ENCODE data around the gene CROCC2.

DNA sequence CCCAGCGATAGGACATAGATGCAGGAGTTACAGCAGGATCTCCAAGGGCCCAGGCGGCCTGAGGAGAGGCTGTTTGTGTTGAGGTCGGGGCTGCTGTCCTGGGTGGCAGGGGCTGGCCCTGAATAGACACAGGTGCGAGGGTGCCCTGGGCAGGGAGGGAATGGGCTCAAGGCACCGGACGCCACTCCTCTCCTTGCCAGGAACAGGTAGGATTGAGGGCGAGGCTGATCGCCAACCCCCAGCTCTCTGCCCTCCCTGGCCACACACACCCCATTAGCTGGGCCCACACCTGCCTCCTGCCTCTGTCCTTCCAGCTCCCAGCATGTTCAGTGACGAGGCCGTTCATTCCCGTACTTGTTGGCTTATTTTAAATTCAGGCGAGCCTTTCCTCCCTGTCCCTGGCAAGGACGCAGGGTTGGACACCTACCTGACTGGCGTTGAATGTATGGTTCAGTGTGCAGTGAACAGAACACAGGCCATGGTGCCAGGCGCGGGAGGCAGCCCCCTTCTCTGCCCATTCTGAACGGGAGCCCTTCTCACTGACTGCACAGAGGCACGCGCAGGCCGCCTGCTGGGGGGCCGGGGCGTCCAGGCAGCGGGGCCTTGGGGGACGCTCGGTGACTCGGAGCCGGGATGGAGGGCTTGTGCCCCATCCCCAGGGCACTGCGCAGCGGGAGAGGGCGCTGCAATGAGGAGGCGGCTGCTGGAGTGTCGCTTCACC, 51.0 kb downstream of the CROCC2 start:
- TF ChIP-seq BRCA1 (IDR thresholded peaks at IDR 0.05; ENCODE audit: low read depth, low read length) (no peak), ZNF24 (IDR thresholded peaks at IDR 0.05) (no peak), EGR1 (IDR thresholded peaks at IDR 0.05; ENCODE audit: borderline replicate concordance in 1 of 2, low read depth in 2 of 2, low read length in 2 of 2) (no peak), POLR2A (IDR thresholded peaks at IDR 0.05; ENCODE audit: low read depth, low read length) (no peak), ZZZ3 (IDR thresholded peaks at IDR 0.05; ENCODE audit: control insufficient read depth, insufficient read length, low read depth) (no peak)

All from GM12878 (cell line).